HG02970 (cell line): ENCODE results near the gene MGP.

Source experiments
- ATAC-seq: cut with Tn5 transposase; IDR thresholded peaks from one replicate; pipeline ENCODE4 v1.9.1; 2021; ENCODE audit warnings: mild to moderate bottlenecking, moderate library complexity, moderate number of reproducible peaks; ENCODE audit not compliant: unreplicated experiment, low FRiP score

MGP gene

GRCh38 chr12:14871247-14871646 lies 14.4 kb downstream of the MGP start:
- ATAC-seq, result no peak

DNA sequence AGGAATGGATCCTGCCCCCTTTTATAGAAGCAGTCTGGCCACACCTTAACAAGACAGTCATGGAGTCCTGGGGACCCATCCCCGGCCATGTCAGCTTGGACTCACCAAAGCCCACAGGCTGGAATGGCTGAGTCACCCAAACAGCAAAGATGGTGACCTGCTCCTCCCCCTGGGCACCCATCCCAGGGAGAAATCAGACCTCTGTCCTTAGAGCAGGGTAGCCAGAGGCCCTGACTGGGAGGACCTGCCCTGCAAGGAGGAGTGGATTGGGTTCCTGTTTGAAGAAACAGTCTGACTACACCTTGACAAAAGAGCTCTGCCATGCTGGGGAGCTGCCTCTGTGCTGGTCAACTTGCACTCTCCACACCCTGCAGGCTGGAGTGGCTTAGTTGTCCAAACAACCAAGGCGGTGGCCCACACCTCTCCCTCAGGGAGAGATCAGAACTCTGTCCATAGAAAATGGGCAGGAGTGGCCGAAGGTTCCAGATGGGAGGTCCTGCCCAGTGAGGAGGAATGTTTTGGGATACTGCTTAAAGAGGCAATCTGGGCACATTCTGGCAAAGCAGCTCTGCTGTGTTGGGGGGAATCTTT lies 16.6 kb downstream of the MGP start:
- ATAC-seq, result no peak

DNA sequence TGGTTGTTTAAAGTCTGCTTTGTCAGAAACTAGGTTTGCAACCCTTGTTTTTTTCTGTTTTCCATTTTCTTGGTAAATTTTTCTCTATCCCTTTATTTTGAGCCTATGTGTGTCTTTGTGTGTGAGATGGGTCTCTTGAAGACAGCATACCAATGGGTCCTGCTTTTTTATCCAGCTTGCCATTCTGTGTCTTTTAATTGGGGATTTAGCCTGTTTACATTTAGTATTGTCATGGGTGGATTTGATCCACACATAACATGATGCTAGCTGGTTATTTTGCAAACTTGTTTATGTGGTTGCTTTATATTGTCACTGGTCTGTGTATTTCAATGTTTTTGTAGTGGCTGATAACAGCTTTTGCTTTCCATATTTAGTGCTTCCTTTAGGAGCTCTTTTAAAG lies 25.2 kb downstream of the MGP start:
- no peak for ATAC-seq

DNA sequence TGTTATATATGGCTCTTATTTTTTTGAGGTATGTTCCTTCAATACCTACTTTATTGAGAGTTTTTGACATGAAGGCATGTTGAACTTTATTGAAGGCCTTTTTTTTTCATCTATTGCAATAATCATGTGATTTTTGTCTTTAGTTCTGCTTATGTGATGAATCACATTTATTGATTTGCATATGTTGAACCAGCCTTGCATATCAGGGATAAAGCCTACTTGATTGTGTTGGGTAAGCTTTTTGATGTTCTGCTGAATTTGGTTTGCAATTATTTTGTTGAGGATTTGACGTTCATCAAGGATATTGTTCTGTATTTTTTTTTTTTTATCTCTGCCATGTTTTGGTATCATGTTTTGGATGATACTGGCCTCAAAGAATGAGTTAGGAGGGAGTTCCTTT lies 27.1 kb downstream of the MGP start:
- no peak for ATAC-seq

GRCh38 chr12:14854586-14855183 lies 31.0 kb downstream of the MGP start:
- ATAC-seq, result no peak

- no peak for ATAC-seq
These were observed 31.7 kb downstream of the MGP start for GRCh38 chr12:14853961-14854360.

GRCh38 chr12:14852880-14853279 lies 32.8 kb downstream of the MGP start:
- ATAC-seq, result no peak

- ATAC-seq, result no peak
These were observed 34.6 kb downstream of the MGP start for GRCh38 chr12:14850929-14851663.

DNA sequence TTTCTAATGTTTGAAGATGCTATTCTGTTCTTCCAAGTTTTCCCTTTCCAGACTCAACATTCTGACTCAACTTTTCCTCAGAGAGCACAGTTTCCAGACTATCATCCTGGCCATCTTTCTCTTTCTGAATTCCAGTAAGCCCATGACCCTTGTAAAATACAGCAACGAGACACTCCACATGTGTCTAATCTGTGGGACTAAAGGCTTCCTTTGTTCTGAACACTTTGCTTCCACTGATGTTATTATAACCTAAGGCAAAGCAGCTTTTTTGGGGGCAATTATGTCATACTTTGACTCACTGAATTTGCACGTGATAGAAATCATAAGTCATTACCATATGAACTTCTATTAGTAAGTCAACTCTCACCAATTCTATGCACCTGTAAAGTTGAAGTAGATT lies 36.0 kb downstream of the MGP start:
- no peak for ATAC-seq

- no peak for ATAC-seq
These were observed 38.6 kb downstream of the MGP start for GRCh38 chr12:14846876-14847580.

GRCh38 chr12:14846042-14846587 lies 39.5 kb downstream of the MGP start:
- ATAC-seq, result no peak

GRCh38 chr12:14845350-14845750 lies 40.3 kb downstream of the MGP start:
- ATAC-seq, result no peak

DNA sequence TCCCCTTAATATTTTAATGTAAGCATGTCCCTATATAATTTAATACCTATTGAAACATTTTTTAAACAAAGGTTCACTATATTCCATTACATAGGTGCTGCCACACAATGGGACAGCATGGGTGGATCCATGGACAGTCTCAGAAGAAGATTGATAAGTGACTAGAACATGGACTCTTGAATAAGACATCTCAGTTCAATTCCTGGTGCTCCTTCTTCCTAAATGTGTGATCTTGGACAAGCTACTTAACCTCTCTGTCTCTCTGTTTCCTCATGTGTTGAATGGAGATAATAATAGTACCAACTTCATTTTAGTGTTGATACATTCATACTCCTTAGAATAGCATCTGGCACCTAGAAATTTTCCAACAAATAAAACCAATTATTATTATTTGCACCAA lies 41.3 kb downstream of the MGP start:
- ATAC-seq, result no peak

DNA sequence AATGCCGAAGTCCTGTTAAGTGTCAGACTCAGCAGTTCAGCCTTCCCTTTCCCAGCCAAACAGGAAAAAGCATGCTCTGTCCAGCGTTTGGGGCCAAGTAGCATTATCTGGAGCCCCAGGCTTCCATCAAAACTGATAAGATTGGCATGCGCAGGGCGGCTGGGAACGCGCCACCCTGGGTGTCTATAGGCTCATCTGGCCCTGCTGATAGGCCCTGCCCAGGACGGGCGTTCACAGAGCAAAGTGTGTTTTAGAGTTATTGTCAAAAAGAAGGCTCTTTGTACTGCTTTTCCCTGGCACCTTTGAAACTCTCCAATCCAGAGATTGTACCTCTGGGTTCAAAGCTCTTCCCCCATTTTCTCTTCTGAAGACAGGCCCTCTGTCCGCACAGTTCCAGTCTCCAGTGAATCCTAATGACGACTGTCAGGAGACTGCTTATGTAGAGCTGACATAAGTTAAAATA lies 42.2 kb downstream of the MGP start, which contains the start of gene ART4:
Gene ART4 (minus strand): TSS at position 102 of the 463 bp plus-strand sequence. CDS start 413 bp downstream, outside the sequence.
- no peak for ATAC-seq

- no peak for ATAC-seq
These were observed 43.3 kb downstream of the MGP start for GRCh38 chr12:14842315-14842714.

GRCh38 chr12:14841761-14842160 lies 43.9 kb downstream of the MGP start:
- no peak for ATAC-seq

DNA sequence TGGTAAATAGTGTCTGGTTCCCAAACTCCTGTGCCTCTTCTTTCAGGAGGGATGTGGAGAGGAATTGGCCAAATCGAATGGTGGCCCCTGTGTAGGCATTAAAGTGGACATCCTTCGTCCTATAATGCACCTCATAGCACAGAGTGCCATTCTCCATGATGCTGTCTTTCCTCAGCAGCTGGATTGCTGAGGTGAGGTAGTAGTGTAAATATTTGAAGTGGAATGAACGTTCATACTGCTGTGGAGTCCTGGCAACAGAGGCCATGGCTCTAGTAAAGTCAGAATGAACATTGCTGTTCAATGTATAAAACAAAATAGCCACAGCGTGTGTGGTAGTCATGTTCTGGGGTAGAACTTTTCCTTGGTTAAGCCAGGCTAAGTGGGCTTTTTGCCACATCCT lies 45.0 kb downstream of the MGP start:
- ATAC-seq, result no peak

- ATAC-seq, result no peak
These were observed 46.4 kb downstream of the MGP start for GRCh38 chr12:14839262-14839661.

DNA sequence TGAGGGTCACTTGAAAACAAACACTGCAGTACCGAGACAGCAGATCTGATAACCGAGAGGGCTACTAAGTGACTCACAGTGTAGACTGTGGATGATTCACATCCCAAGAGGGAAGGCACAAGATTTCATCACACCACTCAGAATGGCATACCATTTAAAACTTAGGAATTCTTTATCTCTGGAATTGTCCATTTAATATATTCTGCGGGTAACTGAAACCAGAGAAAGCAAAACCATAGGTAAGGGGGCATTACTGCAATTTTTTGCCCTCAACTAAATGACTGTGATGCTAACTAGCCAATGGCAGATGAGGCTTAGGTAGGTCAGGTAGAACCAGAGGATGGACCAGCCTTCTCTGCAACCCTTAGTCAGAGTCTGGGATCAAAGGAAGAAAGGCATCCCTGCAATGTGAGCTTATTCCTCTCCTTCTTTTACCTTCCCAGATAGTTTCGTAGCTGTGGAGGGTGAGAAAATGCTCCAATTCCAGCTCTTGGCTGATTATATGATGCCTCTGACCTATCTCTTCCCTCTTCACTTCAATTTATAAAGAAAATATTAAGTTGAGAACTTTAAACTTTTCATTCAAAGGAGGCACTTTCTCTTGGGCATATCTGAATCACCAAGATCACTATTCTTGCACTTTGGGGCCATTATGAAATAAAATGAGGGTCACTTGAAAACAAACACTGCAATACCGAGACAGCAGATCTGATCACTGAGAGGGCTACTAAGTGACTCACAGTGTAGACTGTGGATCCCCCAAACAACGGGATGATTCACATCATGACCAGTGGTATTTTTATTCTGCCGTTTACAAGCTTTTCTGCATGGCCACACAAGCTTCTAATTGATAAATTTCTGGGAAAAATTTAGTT lies 49.1 kb downstream of the MGP start:
- no peak for ATAC-seq

GRCh38 chr12:14834509-14834908 lies 51.1 kb downstream of the MGP start:
- ATAC-seq, result no peak
